ENCODE data around the gene NTSR1. TPM values are rescaled to one million over a fixed set of nuclear protein-coding genes. Genes with fewer than 3 reads are reported as not detected.
A peak's percentile ranks its signal among the peaks of the same experiment; 100 is the strongest.

The NTSR1 gene
- total RNA-seq, 1 experiment from 2014 or later, result 0.16 TPM

DNA sequence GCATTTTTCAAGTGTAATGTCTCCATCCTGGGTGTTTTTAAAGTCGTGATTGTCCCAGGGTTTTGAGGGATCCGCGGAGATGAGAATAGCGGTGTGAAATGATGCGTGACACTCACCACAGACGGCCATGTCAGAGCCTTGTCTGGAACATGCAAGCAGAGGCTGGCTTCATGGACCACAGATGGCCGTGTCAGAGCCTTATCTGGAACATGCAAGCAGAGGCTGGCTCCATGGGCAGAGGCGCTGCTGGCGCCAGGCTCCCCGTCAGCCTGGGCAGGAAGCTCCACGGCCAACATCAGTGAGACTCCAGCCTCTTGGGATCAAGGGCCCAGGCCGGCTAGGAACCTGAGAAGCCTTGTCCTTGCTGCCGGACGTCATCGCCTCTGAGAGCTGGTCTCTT lies 80.0 kb downstream of the NTSR1 start:
- ChIA-PET POLR2A (no interaction called here), CTCF (interaction anchor here (0.9 to 1.9 kb wide), 6 partner anchors 8 to 122 kb away, joined by 3 to 11 read pairs (median 3); partner anchors contain the start of genes MRGBP and OGFR)
- Histone ChIP-seq H3K4me3 (ENCODE audit: low read depth, low read length) (no peak overlapping the region), H3K4me1 (peaks cover under 1% of the 10 kb centered on the region), H3K36me3 (ENCODE audit: control insufficient read depth, insufficient read depth, low read length) (no peaks in the 10 kb centered on the region), H3K27me3 (replicated peaks; ENCODE audit: control insufficient read depth, insufficient read depth, low read length) (no peaks in the 10 kb centered on the region), H3K9me3 (no peaks in the 10 kb centered on the region)
- Mint-ChIP-seq H3K27ac (ENCODE audit: unreplicated experiment) (no peak overlapping the region), H3K36me3 (ENCODE audit: insufficient read depth, unreplicated experiment) (no peaks in the 10 kb centered on the region), H3K4me3 (ENCODE audit: unreplicated experiment) (no peak overlapping the region), H3K9me3 (ENCODE audit: unreplicated experiment) (no peaks in the 10 kb centered on the region), H3K27me3 (ENCODE audit: insufficient read depth, unreplicated experiment) (no peaks in the 10 kb centered on the region), H3K4me1 (ENCODE audit: low read depth, unreplicated experiment) (no peaks in the 10 kb centered on the region)
- no peak for DNase-seq
- intact Hi-C loops (cut with micrococcal nuclease; ENCODE audit: unreplicated experiment), result no loop called here
- TF ChIP-seq, protein P1, sequence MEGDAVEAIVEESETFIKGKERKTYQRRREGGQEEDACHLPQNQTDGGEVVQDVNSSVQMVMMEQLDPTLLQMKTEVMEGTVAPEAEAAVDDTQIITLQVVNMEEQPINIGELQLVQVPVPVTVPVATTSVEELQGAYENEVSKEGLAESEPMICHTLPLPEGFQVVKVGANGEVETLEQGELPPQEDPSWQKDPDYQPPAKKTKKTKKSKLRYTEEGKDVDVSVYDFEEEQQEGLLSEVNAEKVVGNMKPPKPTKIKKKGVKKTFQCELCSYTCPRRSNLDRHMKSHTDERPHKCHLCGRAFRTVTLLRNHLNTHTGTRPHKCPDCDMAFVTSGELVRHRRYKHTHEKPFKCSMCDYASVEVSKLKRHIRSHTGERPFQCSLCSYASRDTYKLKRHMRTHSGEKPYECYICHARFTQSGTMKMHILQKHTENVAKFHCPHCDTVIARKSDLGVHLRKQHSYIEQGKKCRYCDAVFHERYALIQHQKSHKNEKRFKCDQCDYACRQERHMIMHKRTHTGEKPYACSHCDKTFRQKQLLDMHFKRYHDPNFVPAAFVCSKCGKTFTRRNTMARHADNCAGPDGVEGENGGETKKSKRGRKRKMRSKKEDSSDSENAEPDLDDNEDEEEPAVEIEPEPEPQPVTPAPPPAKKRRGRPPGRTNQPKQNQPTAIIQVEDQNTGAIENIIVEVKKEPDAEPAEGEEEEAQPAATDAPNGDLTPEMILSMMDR (IDR thresholded peaks at IDR 0.05; ENCODE audit: insufficient read depth in 1 of 2, low read depth in 1 of 2, low read length in 1 of 2, severe bottlenecking in 1 of 2, unreplicated experiment in 1 of 2), result no peak
- no TSS peak for BruUV-seq (replicated peaks)

DNA sequence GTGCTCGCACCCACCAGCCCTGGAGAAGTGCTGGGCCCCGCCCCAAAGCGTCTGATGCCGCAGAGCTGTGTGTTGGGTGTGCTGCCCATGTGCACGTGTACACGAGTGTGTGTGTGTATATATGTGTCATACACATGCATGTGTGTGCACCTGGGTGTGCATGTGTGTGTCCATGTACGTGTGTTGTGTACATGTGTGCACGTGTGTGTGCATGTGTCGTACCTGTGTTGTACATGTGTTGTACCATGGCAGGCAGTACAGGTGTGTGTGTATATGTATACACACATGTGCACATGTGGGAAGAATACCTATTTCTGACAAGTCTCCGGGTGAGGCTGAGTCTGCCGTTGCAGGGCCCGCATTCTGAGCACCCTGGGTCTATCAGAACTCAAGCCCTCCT lies 81.4 kb downstream of the NTSR1 start:
- DNase-seq, result no peak
- Histone ChIP-seq H3K36me3 (ENCODE audit: control insufficient read depth, insufficient read depth, low read length) (no peaks in the 10 kb centered on the region), H3K27me3 (replicated peaks; ENCODE audit: control insufficient read depth, insufficient read depth, low read length) (no peaks in the 10 kb centered on the region), H3K9me3 (no peaks in the 10 kb centered on the region), H3K4me3 (ENCODE audit: low read depth, low read length) (no peak overlapping the region), H3K4me1 (peaks cover 5% of the 10 kb centered on the region)
- peaks cover 15% of the 10 kb centered on the region for H3K36me3 Mint-ChIP-seq (ENCODE audit: insufficient read depth, unreplicated experiment)
- ChIA-PET POLR2A (no interaction called here), CTCF (interaction anchor here (1.1 to 1.7 kb wide), 3 partner anchors 25 to 167 kb away, joined by 3 to 8 read pairs (median 4); no protein-coding TSS in a partner anchor)
- intact Hi-C loops (cut with micrococcal nuclease; ENCODE audit: unreplicated experiment), result loop anchor here (5.0 to 10.0 kb wide), 3 partner anchors 63 to 485 kb away; partner anchors contain the start of gene ADRM1
- no peak overlapping the region for H3K4me3 Mint-ChIP-seq (ENCODE audit: unreplicated experiment)
- no TSS peak for BruUV-seq (replicated peaks)
- H3K27ac Mint-ChIP-seq (ENCODE audit: unreplicated experiment), result no peak overlapping the region
- no peaks in the 10 kb centered on the region for H3K27me3 Mint-ChIP-seq (ENCODE audit: insufficient read depth, unreplicated experiment)
- H3K4me1 Mint-ChIP-seq (ENCODE audit: low read depth, unreplicated experiment), result no peaks in the 10 kb centered on the region
- no peaks in the 10 kb centered on the region for H3K9me3 Mint-ChIP-seq (ENCODE audit: unreplicated experiment)
- TF ChIP-seq, protein P1 (IDR thresholded peaks at IDR 0.05; ENCODE audit: insufficient read depth in 1 of 2, low read depth in 1 of 2, low read length in 1 of 2, severe bottlenecking in 1 of 2, unreplicated experiment in 1 of 2), result no peak

DNA sequence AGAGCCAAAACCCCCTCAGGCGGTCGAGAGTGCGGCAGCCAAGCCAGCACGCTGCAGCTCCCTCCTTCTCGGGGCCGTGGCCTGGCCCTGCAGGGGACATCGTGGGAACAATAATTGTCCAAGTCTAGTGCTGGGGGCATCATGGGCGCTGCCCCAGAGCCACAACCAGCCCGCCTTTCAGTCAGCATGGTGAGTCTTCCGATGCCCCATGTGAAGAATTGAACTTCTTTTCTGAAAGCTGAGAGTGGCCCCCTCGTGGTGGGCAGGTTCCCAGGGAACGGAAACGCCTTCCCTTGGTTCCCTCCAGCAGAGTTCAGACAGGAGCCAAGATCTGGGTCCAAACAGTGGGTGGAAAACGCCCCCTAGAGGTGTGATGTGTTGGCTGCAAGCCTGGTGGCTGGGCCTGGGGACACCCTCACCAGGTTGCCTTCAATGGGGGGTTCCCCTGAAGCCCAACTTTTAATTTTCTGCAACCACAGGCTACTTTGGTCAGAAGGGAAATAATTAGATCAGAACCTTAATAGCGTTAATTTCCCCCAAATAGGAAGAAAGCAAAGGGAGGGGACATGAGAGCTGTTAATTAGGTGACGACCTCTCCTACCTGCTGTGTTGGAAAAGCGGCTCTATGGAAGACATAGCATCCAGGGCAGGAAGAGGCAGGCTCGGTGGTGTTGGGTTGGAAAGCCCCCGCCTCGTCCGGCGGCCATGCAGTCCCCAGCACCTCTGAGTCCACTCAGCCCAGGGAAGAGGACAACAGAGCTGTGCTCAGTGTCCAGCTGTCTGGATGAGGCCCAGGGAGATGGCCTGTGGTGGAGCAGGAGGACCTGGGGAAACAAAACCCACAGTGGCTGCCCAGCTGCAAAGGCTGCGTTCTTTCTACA lies 82.9 kb downstream of the NTSR1 start:
- Mint-ChIP-seq H3K4me1 (ENCODE audit: low read depth, unreplicated experiment) (no peaks in the 10 kb centered on the region), H3K27ac (ENCODE audit: unreplicated experiment) (no peak overlapping the region), H3K27me3 (ENCODE audit: insufficient read depth, unreplicated experiment) (no peaks in the 10 kb centered on the region), H3K9me3 (ENCODE audit: unreplicated experiment) (no peaks in the 10 kb centered on the region), H3K4me3 (ENCODE audit: unreplicated experiment) (no peak overlapping the region), H3K36me3 (ENCODE audit: insufficient read depth, unreplicated experiment) (peaks cover 28% of the 10 kb centered on the region)
- Histone ChIP-seq H3K4me3 (ENCODE audit: low read depth, low read length) (no peak overlapping the region), H3K4me1 (peaks cover 5% of the 10 kb centered on the region), H3K36me3 (ENCODE audit: control insufficient read depth, insufficient read depth, low read length) (no peaks in the 10 kb centered on the region), H3K27me3 (replicated peaks; ENCODE audit: control insufficient read depth, insufficient read depth, low read length) (no peaks in the 10 kb centered on the region), H3K9me3 (no peaks in the 10 kb centered on the region)
- BruUV-seq (replicated peaks), result no TSS peak
- peak; percentile 95 to 96 for DNase-seq
- intact Hi-C loops (cut with micrococcal nuclease; ENCODE audit: unreplicated experiment), result loop anchor here (1.0 to 10.0 kb wide), 5 partner anchors 64 to 487 kb away; partner anchors contain the start of gene ADRM1
- CTCF ChIA-PET, result interaction anchor here (0.5 to 2.4 kb wide), 35 partner anchors 9 to 993 kb away, joined by 3 to 25 read pairs (median 4); partner anchors contain the start of gene NTSR1
- POLR2A ChIA-PET, result no interaction called here
- TF ChIP-seq, protein P1 (IDR thresholded peaks at IDR 0.05; ENCODE audit: insufficient read depth in 1 of 2, low read depth in 1 of 2, low read length in 1 of 2, severe bottlenecking in 1 of 2, unreplicated experiment in 1 of 2), result peak; percentile 99 to 100
